Activated CD4-positive, alpha-beta T cell treated with anti-CD3 and anti-CD28 coated beads, Interleukin-2, amount 10 ng/mL, durations not matched to agents 24 days and 14 days (primary cell): Measurements from ENCODE around the gene ABCA10. TPM values are rescaled to one million over a fixed set of nuclear protein-coding genes. Genes with fewer than 3 reads are reported as not detected.

ENCODE experiments used
- DNase-seq: peaks from one replicate; pipeline ENCODE4 v3.0.0; 2022
- H3K27ac Mint-ChIP-seq: one replicate; pipeline ENCODE4 v1.8.0; 2022; ENCODE audit warnings: mild to moderate bottlenecking, mixed read lengths
- H3K27me3 Mint-ChIP-seq: one replicate; pipeline ENCODE4 v1.8.0; 2022; ENCODE audit warnings: mixed read lengths
- H3K36me3 Mint-ChIP-seq: one replicate; pipeline ENCODE4 v1.8.0; 2022; ENCODE audit warnings: low read depth, mild to moderate bottlenecking, mixed read lengths
- H3K4me1 Mint-ChIP-seq: one replicate; pipeline ENCODE4 v1.8.0; 2021; ENCODE audit warnings: mixed read lengths
- H3K4me3 Mint-ChIP-seq: one replicate; pipeline ENCODE4 v1.8.0; 2022; ENCODE audit warnings: mild to moderate bottlenecking, moderate library complexity, mixed read lengths
- H3K9me3 Mint-ChIP-seq: one replicate; pipeline ENCODE4 v1.8.0; 2021; ENCODE audit warnings: mixed read lengths
- intact Hi-C: fragments of 100-400 bp; cut with micrococcal nuclease; formaldehyde crosslinking; loops from one replicate; pipeline ENCODE4 v1.15.1; 2023
- total RNA-seq: library from RNA; stranded (reverse); gene quantifications from 2 replicates; pipeline ENCODE4 v1.2.3, GENCODE V29; 2022

The ABCA10 gene
- total RNA-seq, 1 donor from 2014 or later: 0.37 TPM

DNA sequence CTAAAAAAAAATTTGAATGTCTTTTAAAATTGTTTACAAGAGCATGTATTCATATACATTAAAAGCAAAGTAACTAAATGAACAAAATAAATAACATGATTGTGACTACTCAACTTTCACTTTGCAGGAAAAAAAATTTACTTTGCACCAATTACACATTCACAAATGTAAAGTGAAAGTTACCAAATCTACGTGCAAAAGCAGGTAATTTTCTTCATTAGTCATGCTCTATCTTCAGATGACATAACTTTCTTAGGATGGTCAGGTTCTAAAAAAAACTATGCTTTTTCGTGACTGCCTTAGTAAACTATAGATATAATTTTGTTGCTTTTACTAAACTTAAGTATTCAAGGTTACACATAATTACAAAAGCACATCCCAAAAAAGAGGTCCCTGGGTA is 17.0 kb upstream of the ABCA10 start:
- intact Hi-C loops: loop anchor here (1.0 kb wide), 1 partner anchor 468 kb away; no protein-coding TSS in a partner anchor
- Mint-ChIP-seq H3K4me1 (no peaks in the 10 kb centered on the region), H3K4me3 (no peak overlapping the region), H3K27ac (no peak overlapping the region), H3K9me3 (no peaks in the 10 kb centered on the region), H3K36me3 (no peaks in the 10 kb centered on the region), H3K27me3 (no peaks in the 10 kb centered on the region)
- DNase-seq: no peak

DNA sequence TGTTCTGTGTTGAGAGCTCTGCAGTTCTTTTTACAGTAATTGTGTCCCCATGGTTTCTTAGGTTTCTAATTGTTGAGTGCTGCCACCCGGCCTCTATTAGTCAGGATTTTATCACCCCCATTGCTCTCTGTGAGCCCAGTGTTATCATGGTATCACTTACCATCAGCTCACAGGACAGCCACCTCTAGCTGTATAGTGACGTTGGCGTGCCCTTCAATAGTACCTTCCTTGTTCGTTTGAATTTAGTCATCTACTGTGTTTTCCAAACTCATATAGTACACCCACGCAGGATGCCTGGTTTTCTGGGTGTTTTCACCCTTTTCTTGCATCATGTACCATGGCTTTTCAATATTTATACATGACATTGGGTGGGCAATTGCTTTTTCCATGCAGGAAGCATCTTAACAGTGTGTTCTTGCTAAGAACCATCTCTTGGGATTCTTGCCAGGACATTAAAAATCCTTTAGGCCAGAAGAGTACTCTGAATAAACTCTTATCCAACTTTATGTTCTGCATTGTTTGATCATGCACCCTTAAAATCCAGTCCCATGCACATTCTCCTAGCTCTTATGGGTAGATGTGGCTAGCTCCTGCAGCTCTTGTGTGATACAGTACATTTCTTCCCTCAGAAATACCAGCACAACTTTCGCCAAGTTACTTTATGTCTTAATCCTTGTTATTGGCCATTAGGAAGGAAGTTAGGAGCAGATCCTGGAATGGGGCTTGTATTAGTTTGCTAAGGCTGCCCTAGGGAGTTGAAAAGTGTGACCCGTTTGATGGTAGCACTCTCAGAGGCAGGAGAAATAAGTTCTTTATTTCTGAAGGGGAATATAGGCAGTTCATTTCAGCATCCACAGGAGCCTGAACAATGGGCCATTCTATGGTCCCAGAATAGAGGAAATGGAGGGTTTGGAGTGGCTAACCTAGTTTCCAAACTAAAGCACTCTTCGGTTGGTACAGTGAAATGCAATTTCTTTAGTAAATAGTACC is 11.3 kb upstream of the ABCA10 start:
- Mint-ChIP-seq H3K4me3 (no peak overlapping the region), H3K27me3 (no peaks in the 10 kb centered on the region), H3K4me1 (peaks cover 2% of the 10 kb centered on the region), H3K36me3 (no peaks in the 10 kb centered on the region), H3K27ac (no peak overlapping the region), H3K9me3 (no peaks in the 10 kb centered on the region)
- intact Hi-C loops: no loop called here
- DNase-seq: no peak

DNA sequence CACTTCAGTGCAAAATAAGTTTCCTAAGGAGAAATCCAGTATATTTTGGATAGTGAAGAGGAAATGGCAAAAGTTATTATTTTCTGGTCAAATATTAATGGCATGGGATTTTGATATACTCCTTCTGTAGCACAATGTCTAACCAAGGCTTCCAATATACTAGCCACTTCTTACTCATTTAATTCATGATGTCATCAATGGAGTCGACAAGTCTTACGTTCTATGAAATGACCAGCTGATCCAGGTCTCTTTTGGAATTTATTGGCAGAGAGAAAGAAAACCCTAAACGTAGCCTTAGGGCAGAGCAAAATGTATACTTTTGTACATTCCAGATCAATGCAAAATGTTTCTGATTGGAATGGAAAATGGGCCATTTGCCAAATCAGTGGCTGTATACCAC is 8.3 kb upstream of the ABCA10 start:
- H3K27ac Mint-ChIP-seq: no peak overlapping the region
- H3K27me3 Mint-ChIP-seq: peaks cover 6% of the 10 kb centered on the region
- H3K9me3 Mint-ChIP-seq: no peaks in the 10 kb centered on the region
- H3K4me3 Mint-ChIP-seq: no peak overlapping the region
- peaks cover 2% of the 10 kb centered on the region for H3K4me1 Mint-ChIP-seq
- intact Hi-C loops: no loop called here
- no peak for DNase-seq
- H3K36me3 Mint-ChIP-seq: no peaks in the 10 kb centered on the region

DNA sequence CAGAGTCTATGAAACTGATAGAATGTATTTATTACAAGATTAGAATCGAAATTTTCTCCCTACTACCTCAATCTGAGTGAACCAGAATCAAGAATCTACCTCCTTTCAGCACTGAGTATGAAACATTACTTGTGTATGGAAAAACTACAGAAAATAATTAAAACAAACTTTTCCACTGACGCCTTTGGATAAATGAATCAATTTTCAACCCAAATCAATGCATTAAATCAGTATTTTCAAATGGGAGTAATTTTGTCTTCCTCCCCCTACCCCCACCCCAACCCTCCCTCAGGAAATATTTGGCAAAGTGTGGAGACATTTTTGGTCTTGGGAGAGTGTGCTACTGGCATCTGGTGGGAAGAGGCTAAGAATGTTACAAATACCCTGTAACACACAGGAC is 7.8 kb upstream of the ABCA10 start:
- Mint-ChIP-seq H3K9me3 (no peaks in the 10 kb centered on the region), H3K36me3 (no peaks in the 10 kb centered on the region), H3K27me3 (peaks cover 7% of the 10 kb centered on the region), H3K4me1 (peaks cover 2% of the 10 kb centered on the region), H3K4me3 (no peak overlapping the region), H3K27ac (no peak overlapping the region)
- DNase-seq: no peak
- intact Hi-C loops: no loop called here

DNA sequence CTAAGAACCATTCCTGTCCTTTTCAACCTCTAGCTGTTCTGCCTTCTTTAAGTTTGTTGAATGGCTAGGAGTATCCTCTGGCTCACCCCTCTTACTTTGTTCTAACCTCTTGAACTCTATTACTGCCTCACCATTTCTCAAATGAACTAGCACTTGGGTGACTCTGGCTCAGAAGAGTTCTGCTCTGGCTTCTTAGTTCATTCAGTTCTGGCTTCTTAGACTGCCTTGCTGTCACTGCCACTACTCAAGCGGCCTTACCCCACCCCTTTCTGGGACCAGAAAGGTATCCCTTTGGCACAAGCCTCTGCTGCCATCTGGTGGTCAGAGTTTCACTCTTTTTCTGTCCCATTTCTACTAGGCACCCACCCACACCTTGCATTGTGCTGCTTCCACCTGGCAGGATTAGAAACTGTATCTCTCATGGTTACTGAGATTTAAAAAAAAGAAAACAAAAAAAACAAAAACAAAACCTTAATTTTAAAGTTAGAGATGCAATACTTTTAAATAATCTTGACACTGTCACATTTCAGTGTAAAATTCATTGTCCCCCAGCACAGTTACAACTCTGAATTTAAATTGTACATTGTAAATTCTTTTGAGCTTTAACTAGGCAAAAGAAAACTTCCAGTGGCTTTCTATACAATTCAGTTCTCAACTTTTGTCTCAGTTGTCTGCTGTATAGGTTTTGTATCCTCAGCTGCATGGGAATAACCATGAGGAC is 6.9 kb upstream of the ABCA10 start:
- H3K27ac Mint-ChIP-seq: no peak overlapping the region
- H3K9me3 Mint-ChIP-seq: no peaks in the 10 kb centered on the region
- intact Hi-C loops: loop anchor here (1.0 kb wide), 2 partner anchors 458 to 463 kb away; no protein-coding TSS in a partner anchor
- H3K27me3 Mint-ChIP-seq: peaks cover 14% of the 10 kb centered on the region
- H3K4me3 Mint-ChIP-seq: no peak overlapping the region
- H3K4me1 Mint-ChIP-seq: peaks cover 2% of the 10 kb centered on the region
- peak; percentile 92 for DNase-seq
- H3K36me3 Mint-ChIP-seq: no peaks in the 10 kb centered on the region

DNA sequence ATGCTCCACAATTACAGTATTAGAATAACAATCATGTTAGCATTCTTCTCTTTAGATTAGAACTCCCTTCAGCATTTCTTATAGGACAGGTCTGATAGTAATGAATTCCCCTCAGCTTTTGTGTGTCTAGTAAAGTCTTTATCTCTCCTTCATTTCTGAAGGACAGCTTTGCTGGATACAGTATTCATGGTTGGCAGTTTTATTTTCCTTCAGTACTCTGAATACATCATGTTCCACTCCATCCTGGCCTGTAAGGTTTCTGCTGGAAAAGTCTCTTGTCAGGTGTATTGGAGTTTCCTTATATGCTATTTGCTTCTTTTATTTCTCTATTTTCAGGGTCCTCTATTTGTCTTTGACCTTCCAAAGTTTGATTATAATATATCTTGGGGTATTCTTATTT is 4.0 kb upstream of the ABCA10 start:
- no peak overlapping the region for H3K4me3 Mint-ChIP-seq
- no peaks in the 10 kb centered on the region for H3K36me3 Mint-ChIP-seq
- no peaks in the 10 kb centered on the region for H3K9me3 Mint-ChIP-seq
- no peak overlapping the region for H3K27ac Mint-ChIP-seq
- H3K4me1 Mint-ChIP-seq: peaks cover 2% of the 10 kb centered on the region
- peaks cover 19% of the 10 kb centered on the region for H3K27me3 Mint-ChIP-seq
- DNase-seq: no peak
- intact Hi-C loops: no loop called here

DNA sequence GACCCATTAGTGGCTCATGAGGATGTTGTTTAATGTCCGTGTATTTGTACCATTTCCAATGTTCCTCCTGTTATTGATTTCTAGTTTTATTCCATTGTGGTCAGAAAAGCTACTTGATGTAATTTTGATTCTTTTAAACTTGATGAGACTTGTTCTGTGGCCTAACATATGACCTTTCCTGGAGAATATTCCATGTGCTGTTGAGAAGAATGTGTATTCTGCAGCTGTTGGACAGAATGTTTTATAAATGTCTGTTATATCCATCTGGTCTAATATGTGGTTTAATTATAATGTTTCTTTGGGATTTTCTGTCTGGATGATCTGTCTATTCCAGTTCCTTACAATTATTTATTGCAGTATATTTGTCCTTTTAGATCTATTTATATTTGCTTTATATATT is 2.9 kb upstream of the ABCA10 start:
- H3K9me3 Mint-ChIP-seq: no peaks in the 10 kb centered on the region
- H3K4me3 Mint-ChIP-seq: no peak overlapping the region
- no peak overlapping the region for H3K27ac Mint-ChIP-seq
- peaks cover 22% of the 10 kb centered on the region for H3K27me3 Mint-ChIP-seq
- DNase-seq: no peak
- intact Hi-C loops: no loop called here
- H3K4me1 Mint-ChIP-seq: peaks cover 2% of the 10 kb centered on the region
- no peaks in the 10 kb centered on the region for H3K36me3 Mint-ChIP-seq

DNA sequence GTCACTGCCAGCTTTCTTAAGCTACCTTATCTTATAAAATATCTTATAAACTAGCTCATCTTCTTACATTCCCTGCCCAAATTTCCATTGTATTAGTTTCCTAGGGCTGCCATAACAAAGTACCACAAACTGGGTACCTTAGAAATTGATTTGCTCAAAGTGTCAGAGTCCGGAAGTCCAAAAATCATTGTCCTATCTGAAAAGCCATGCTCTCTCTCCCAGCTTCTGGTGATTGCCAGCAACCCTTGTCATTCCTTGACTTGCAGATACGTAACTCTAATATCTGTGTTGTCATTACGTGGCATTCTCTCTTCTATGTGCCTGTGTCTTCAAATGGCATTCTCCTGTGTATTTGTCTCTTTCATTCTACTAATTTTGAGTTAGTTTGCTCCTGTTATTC is 2.3 kb upstream of the ABCA10 start:
- Mint-ChIP-seq H3K27ac (no peak overlapping the region), H3K27me3 (peaks cover 22% of the 10 kb centered on the region), H3K4me1 (peaks cover 2% of the 10 kb centered on the region), H3K4me3 (no peak overlapping the region), H3K36me3 (no peaks in the 10 kb centered on the region), H3K9me3 (no peaks in the 10 kb centered on the region)
- no peak for DNase-seq
- intact Hi-C loops: no loop called here

DNA sequence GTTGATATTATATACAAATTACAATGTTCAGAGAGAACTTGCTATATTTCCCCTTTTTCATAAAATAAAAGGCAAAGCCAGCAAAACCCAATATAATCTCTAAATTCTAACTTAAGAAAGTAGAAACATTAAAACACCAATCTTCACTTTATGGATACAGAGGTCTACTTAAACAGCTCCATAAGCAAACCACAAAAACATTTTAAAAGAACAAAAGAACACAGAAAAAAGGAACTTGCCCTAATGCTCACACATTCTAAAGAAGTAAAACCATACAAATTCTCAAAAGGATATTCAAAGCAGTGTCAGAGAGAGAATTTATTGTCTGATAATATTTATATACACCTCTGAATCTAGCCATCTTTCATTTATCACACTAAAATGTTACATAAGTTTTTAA is 606 bp downstream of the ABCA10 start:
- Mint-ChIP-seq H3K9me3 (no peaks in the 10 kb centered on the region), H3K27me3 (peaks cover 20% of the 10 kb centered on the region), H3K27ac (no peak overlapping the region), H3K4me1 (peaks cover 6% of the 10 kb centered on the region), H3K4me3 (no peak overlapping the region), H3K36me3 (no peaks in the 10 kb centered on the region)
- intact Hi-C loops: no loop called here
- DNase-seq: no peak

DNA sequence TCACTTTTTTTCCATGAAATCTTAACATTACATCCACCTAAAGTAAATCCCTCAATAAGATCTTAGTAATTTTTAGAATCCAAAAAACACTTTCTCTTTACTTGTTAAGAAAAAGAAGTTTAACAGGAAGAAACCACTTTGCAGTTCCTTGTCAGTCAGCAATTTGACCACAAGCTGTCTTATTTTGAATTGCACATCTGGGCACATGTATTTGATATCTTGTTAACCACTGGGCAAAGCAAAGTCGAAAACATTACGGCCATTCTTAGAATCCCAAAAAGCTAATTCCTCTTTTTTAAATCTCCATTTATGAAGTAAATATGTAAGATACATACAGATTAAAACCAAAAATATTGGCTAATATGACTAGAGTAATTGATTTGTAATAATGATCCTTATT is 1.1 kb downstream of the ABCA10 start:
- peaks cover 16% of the 10 kb centered on the region for H3K27me3 Mint-ChIP-seq
- H3K27ac Mint-ChIP-seq: no peak overlapping the region
- H3K4me1 Mint-ChIP-seq: peaks cover 6% of the 10 kb centered on the region
- no peak for DNase-seq
- intact Hi-C loops: no loop called here
- no peaks in the 10 kb centered on the region for H3K9me3 Mint-ChIP-seq
- no peak overlapping the region for H3K4me3 Mint-ChIP-seq
- no peaks in the 10 kb centered on the region for H3K36me3 Mint-ChIP-seq

DNA sequence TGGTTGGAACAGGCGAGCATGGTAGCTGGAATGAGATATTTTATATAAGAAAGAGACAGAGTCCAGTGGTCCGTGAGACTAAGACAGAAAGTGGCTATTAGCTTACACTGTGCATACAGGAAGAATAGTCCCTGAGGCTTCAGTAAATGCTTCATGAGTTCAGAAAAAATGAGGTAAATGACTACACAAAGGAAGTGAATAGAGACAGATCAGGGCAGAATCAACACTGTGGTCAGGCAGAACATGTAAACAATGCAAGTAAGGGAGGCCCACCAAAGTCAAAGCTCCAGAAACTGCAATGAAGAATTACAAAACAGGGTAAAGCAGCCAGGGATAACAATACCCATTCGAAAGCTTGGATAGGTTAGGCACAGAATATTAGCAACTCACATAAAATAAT is 4.8 kb downstream of the ABCA10 start:
- H3K9me3 Mint-ChIP-seq: no peaks in the 10 kb centered on the region
- H3K27me3 Mint-ChIP-seq: peaks cover 3% of the 10 kb centered on the region
- intact Hi-C loops: no loop called here
- peaks cover 6% of the 10 kb centered on the region for H3K4me1 Mint-ChIP-seq
- H3K36me3 Mint-ChIP-seq: no peaks in the 10 kb centered on the region
- H3K27ac Mint-ChIP-seq: no peak overlapping the region
- H3K4me3 Mint-ChIP-seq: no peak overlapping the region
- DNase-seq: no peak

DNA sequence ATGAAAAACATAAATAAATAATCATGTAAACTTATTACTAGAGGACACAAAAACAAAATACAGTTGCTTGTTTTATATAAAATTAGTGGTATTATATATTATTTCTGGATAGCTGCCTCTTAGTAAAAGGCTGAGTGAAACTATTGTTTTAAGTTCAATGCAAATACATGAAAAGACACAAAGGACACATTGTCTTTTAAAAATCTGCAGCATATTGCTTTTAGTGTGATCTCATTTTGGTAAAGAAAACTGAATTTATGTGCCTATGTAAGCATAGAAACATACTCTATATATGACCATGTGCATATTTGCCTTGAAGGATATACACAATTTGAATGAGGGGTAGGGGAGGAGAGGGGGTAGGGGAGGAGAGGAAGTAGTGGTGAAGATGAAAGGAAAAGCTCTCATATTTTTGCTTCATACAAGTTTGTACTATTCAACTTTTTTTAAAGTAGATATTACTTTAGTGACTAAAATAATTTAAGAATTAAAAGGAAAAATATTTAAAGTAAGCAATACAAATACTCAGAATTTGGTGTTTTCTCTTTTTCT is 5.8 kb downstream of the ABCA10 start:
- no peak overlapping the region for H3K4me3 Mint-ChIP-seq
- H3K36me3 Mint-ChIP-seq: no peaks in the 10 kb centered on the region
- peaks cover 6% of the 10 kb centered on the region for H3K4me1 Mint-ChIP-seq
- intact Hi-C loops: no loop called here
- H3K27me3 Mint-ChIP-seq: peaks cover 3% of the 10 kb centered on the region
- no peak overlapping the region for H3K27ac Mint-ChIP-seq
- no peak for DNase-seq
- H3K9me3 Mint-ChIP-seq: no peaks in the 10 kb centered on the region

DNA sequence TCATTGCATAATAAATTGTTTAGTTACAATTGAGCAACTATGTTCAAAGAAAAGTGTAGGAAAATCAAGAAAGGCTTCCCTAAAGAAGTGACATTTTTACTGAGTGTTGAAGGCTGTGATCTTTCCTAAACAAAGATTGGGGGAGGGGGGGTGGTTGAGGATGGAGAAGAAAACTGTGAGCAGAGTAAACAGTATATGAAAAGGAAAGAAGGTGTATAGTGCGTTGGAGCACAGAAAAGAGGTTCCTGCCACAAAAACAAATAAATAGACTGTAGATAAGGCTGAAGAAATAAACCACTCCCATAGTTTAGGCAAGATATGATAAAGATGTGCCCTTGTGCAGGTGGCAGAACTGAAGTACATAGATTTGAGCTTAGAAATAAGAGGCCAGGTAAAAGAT is 8.5 kb downstream of the ABCA10 start:
- DNase-seq: no peak
- Mint-ChIP-seq H3K27me3 (no peaks in the 10 kb centered on the region), H3K9me3 (no peaks in the 10 kb centered on the region), H3K36me3 (no peaks in the 10 kb centered on the region), H3K4me1 (peaks cover 6% of the 10 kb centered on the region), H3K27ac (no peak overlapping the region), H3K4me3 (no peak overlapping the region)
- intact Hi-C loops: no loop called here

DNA sequence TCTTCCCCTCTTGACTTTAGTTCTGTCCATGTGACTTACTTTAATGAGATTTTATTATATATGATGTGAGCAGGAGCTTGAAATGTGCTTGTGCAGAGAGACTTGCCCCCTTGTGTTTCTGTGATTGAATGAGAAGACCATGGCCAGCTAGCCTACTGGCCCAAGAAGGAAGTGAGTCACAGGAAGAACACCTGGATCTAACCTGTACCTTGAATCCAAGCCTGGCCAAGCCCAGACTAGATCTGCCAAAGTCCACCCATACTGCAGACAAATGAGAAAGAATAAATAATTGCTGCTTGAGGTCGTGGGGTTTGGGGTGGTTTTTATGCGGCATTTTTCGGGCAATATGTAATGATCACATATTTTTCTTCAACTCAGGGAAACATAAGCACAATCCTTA is 9.6 kb downstream of the ABCA10 start:
- intact Hi-C loops: no loop called here
- Mint-ChIP-seq H3K9me3 (no peaks in the 10 kb centered on the region), H3K36me3 (no peaks in the 10 kb centered on the region), H3K4me1 (peaks cover 5% of the 10 kb centered on the region), H3K27ac (no peak overlapping the region), H3K27me3 (no peaks in the 10 kb centered on the region), H3K4me3 (no peak overlapping the region)
- DNase-seq: no peak
